Body of pancreas (tissue), 4 donors: ENCODE results near the gene CPA3.

ENCODE experiments used
- POLR2A ChIP-seq, 3 donors: fragments of 450-650 bp; IDR thresholded peaks; one replicate each; pipeline ENCODE4 v1.6.1; 2016; ENCODE audit warnings: antibody characterized with exemption in 3 of 3, mild to moderate bottlenecking in 2 of 3
- TF ChIP-seq, protein P1 (sequence below), 7 experiments: fragments of 450-650 bp in 4 of 7; fragments of 200-600 bp in 3 of 7; sonication (generic) in 3 of 7; IDR thresholded peaks; one replicate each; pipeline ENCODE4 v1.5.1; 2016 to 2019; ENCODE audit warnings: antibody characterized with exemption in 7 of 7

- TF ChIP-seq, protein P1, sequence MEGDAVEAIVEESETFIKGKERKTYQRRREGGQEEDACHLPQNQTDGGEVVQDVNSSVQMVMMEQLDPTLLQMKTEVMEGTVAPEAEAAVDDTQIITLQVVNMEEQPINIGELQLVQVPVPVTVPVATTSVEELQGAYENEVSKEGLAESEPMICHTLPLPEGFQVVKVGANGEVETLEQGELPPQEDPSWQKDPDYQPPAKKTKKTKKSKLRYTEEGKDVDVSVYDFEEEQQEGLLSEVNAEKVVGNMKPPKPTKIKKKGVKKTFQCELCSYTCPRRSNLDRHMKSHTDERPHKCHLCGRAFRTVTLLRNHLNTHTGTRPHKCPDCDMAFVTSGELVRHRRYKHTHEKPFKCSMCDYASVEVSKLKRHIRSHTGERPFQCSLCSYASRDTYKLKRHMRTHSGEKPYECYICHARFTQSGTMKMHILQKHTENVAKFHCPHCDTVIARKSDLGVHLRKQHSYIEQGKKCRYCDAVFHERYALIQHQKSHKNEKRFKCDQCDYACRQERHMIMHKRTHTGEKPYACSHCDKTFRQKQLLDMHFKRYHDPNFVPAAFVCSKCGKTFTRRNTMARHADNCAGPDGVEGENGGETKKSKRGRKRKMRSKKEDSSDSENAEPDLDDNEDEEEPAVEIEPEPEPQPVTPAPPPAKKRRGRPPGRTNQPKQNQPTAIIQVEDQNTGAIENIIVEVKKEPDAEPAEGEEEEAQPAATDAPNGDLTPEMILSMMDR (IDR thresholded peaks at IDR 0.05): no peak
- no peak for TF ChIP-seq POLR2A (IDR thresholded peaks at IDR 0.05)
Measured at GRCh38 chr3:148945116-148945515, 80.0 kb downstream of the CPA3 start.
